OCI-LY3 (cell line): ENCODE results near the gene STARD13.

Experiments used
- H2AFZ ChIP-seq: fragments of 200-600, 300-600 bp; shearing (Covaris generic); 2 replicates; pipeline ENCODE4 v1.6.0; 2014; ENCODE audit warnings: antibody characterized with exemption, low read depth, low read length
- H3K27ac ChIP-seq: fragments of 200-600, 300-600 bp; sonication (generic); 2 replicates; pipeline ENCODE4 v1.5.1; 2014; ENCODE audit warnings: mild to moderate bottlenecking, low read length, moderate library complexity, mixed read lengths
- H3K27me3 ChIP-seq: fragments of 200-600, 300-600 bp; sonication (generic); 2 replicates; pipeline ENCODE4 v1.6.1; 2014; ENCODE audit warnings: low read depth, low read length, mixed read lengths
- H3K36me3 ChIP-seq: fragments of 200-600, 300-600 bp; sonication (generic); replicated peaks from 2 replicates; pipeline ENCODE3; 2014; ENCODE audit warnings: low read depth, low read length, mixed read lengths
- H3K4me1 ChIP-seq: fragments of 300-600, 200-600 bp; sonication (generic); 2 replicates; pipeline ENCODE4 v1.6.1; 2014; ENCODE audit warnings: low read length, mixed read lengths
- H3K4me2 ChIP-seq: fragments of 200-600, 300-600 bp; sonication (generic); 2 replicates; pipeline ENCODE4 v1.6.1; 2014; ENCODE audit warnings: low read length, mixed read lengths
- H3K4me3 ChIP-seq: fragments of 300-600, 200-600 bp; sonication (generic); 2 replicates; pipeline ENCODE4 v1.5.1; 2014; ENCODE audit warnings: antibody characterized with exemption, mild to moderate bottlenecking, low read length, moderate library complexity
- H3K79me2 ChIP-seq: fragments of 300-600, 200-600 bp; shearing (Covaris generic); 2 replicates; pipeline ENCODE4 v1.6.1; 2014; ENCODE audit warnings: mild to moderate bottlenecking, low read length, mixed read lengths
- H3K9ac ChIP-seq: fragments of 300-600, 200-600 bp; shearing (Covaris generic); 2 replicates; pipeline ENCODE4 v1.6.0; 2014; ENCODE audit warnings: mild to moderate bottlenecking, low read length, moderate library complexity
- H3K9me3 ChIP-seq: fragments of 200-600, 300-600 bp; shearing (Covaris generic); 2 replicates; pipeline ENCODE4 v1.6.1; 2014; ENCODE audit warnings: low read length, mixed read lengths; ENCODE audit not compliant: insufficient read depth
- H4K20me1 ChIP-seq: fragments of 200-600, 300-600 bp; sonication (generic); 2 replicates; pipeline ENCODE4 v1.6.1; 2016; ENCODE audit warnings: low read length, mixed read lengths; ENCODE audit not compliant: insufficient read depth
- EZH2phosphoT487 ChIP-seq: fragments of 200-600 bp; shearing (Covaris generic); IDR thresholded peaks from 2 replicates; pipeline ENCODE4 v1.6.1; 2018; ENCODE audit warnings: antibody characterized with exemption, mixed run types, low read depth
- TF ChIP-seq, protein P1 (sequence below): fragments of 200-600, 300-600 bp; sonication (generic); IDR thresholded peaks from 2 replicates; pipeline ENCODE4 v1.5.1; 2014; ENCODE audit warnings: antibody characterized with exemption, low read length, low read depth

STARD13 gene

GRCh38 chr13:33072759-33073158, 212.8 kb downstream of the STARD13 start:
- Histone ChIP-seq H3K27ac (no peak overlapping the region), H3K4me3 (no peak overlapping the region), H2AFZ (no peak overlapping the region), H3K9me3 (no peaks in the 10 kb centered on the region), H3K36me3 (no peaks in the 10 kb centered on the region), H3K4me1 (peaks cover 11% of the 10 kb centered on the region), H3K27me3 (no peaks in the 10 kb centered on the region), H4K20me1 (no peaks in the 10 kb centered on the region), H3K79me2 (no peaks in the 10 kb centered on the region), H3K9ac (no peak overlapping the region), H3K4me2 (no peak overlapping the region)
- TF ChIP-seq, protein P1, sequence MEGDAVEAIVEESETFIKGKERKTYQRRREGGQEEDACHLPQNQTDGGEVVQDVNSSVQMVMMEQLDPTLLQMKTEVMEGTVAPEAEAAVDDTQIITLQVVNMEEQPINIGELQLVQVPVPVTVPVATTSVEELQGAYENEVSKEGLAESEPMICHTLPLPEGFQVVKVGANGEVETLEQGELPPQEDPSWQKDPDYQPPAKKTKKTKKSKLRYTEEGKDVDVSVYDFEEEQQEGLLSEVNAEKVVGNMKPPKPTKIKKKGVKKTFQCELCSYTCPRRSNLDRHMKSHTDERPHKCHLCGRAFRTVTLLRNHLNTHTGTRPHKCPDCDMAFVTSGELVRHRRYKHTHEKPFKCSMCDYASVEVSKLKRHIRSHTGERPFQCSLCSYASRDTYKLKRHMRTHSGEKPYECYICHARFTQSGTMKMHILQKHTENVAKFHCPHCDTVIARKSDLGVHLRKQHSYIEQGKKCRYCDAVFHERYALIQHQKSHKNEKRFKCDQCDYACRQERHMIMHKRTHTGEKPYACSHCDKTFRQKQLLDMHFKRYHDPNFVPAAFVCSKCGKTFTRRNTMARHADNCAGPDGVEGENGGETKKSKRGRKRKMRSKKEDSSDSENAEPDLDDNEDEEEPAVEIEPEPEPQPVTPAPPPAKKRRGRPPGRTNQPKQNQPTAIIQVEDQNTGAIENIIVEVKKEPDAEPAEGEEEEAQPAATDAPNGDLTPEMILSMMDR: no peak
- no peak for TF ChIP-seq EZH2phosphoT487

GRCh38 chr13:33072282-33072681, 213.3 kb downstream of the STARD13 start:
- Histone ChIP-seq H4K20me1 (no peaks in the 10 kb centered on the region), H3K36me3 (no peaks in the 10 kb centered on the region), H3K79me2 (no peaks in the 10 kb centered on the region), H3K9ac (no peak overlapping the region), H3K4me3 (no peak overlapping the region), H3K4me1 (peaks cover 11% of the 10 kb centered on the region), H3K4me2 (no peak overlapping the region), H3K27me3 (no peaks in the 10 kb centered on the region), H2AFZ (no peak overlapping the region), H3K9me3 (no peaks in the 10 kb centered on the region), H3K27ac (no peak overlapping the region)
- no peak for TF ChIP-seq EZH2phosphoT487
- TF ChIP-seq, protein P1: no peak

- Histone ChIP-seq H3K9ac (no peak overlapping the region), H4K20me1 (no peaks in the 10 kb centered on the region), H3K27ac (no peak overlapping the region), H3K79me2 (no peaks in the 10 kb centered on the region), H3K36me3 (no peaks in the 10 kb centered on the region), H3K4me1 (peaks cover 11% of the 10 kb centered on the region), H3K4me2 (no peak overlapping the region), H2AFZ (no peak overlapping the region), H3K9me3 (no peaks in the 10 kb centered on the region), H3K27me3 (no peaks in the 10 kb centered on the region), H3K4me3 (no peak overlapping the region)
- TF ChIP-seq EZH2phosphoT487: no peak
- TF ChIP-seq, protein P1: no peak
Observed at GRCh38 chr13:33070713-33071112, 214.8 kb downstream of the STARD13 start.

DNA sequence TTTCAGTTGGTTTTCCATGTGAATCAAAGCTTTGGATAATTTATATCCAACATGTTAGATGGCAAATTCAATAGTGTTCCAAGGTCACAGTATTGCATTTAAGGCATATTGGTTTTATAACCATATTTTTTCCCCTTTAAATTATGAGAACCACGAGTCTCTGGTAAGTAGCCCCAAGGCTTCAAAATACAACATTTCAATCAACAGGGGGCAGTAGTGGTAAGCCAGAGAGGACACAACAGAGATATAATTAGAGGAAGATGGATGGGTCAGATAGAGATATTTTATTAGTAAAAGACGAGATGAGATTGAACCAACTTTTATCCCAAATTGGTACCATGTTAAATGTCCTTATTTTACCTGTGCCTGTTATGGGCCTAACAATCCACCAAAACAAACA, 216.2 kb downstream of the STARD13 start:
- Histone ChIP-seq H2AFZ (peak overlapping the region; percentile 62), H3K4me1 (peaks cover 11% of the 10 kb centered on the region), H3K9me3 (no peaks in the 10 kb centered on the region), H3K27ac (no peak overlapping the region), H3K4me3 (no peak overlapping the region), H3K4me2 (no peak overlapping the region), H3K36me3 (no peaks in the 10 kb centered on the region), H3K79me2 (no peaks in the 10 kb centered on the region), H3K27me3 (no peaks in the 10 kb centered on the region), H3K9ac (no peak overlapping the region), H4K20me1 (no peaks in the 10 kb centered on the region)
- TF ChIP-seq EZH2phosphoT487: no peak
- TF ChIP-seq, protein P1: peak; percentile 61
